HG03025 (cell line): ENCODE data around the gene SH3BP5.
"Not testable (repeated sequence)": the region's sequence is repeated elsewhere in the genome, so short reads cannot be mapped to it uniquely, and the experiment has no call there.

Experiments used
- ATAC-seq: cut with Tn5 transposase; IDR thresholded peaks from one replicate; pipeline ENCODE4 v1.9.1; 2021; ENCODE audit warnings: mild to moderate bottlenecking, moderate library complexity; ENCODE audit not compliant: unreplicated experiment, low FRiP score

The SH3BP5 gene

GRCh38 chr3:15332405-15333098 lies at the start of gene SH3BP5:
TSS of gene SH3BP5 (minus strand) at chr3:15332586. CDS start at chr3:15332408, 178 bp downstream.
- peak; percentile 60 for ATAC-seq

GRCh38 chr3:15380980-15381890 lies 48.8 kb upstream of the SH3BP5 start:
- ATAC-seq, result no peak

- ATAC-seq, result peak; percentile 83
Measured at GRCh38 chr3:15377961-15378791, 45.8 kb upstream of the SH3BP5 start.

- no peak for ATAC-seq
Measured at GRCh38 chr3:15375461-15376000, 43.1 kb upstream of the SH3BP5 start.

GRCh38 chr3:15372918-15373317 lies 40.5 kb upstream of the SH3BP5 start:
- no peak for ATAC-seq

GRCh38 chr3:15368561-15369135 lies 36.3 kb upstream of the SH3BP5 start:
- no peak for ATAC-seq

- no peak for ATAC-seq
Measured at GRCh38 chr3:15367059-15367458, 34.7 kb upstream of the SH3BP5 start.

GRCh38 chr3:15364078-15364477 lies 31.7 kb upstream of the SH3BP5 start:
- not testable (repeated sequence) for ATAC-seq

- ATAC-seq, result peak; percentile 70
Measured at GRCh38 chr3:15361494-15362214, 29.3 kb upstream of the SH3BP5 start.

- peak; percentile 7 for ATAC-seq
Measured at GRCh38 chr3:15360788-15361493, 28.6 kb upstream of the SH3BP5 start.

GRCh38 chr3:15359677-15360397 lies 27.5 kb upstream of the SH3BP5 start:
- no peak for ATAC-seq

GRCh38 chr3:15356651-15357061 lies 24.3 kb upstream of the SH3BP5 start:
- ATAC-seq, result not testable (repeated sequence)

- ATAC-seq, result no peak
Measured at GRCh38 chr3:15356176-15356575, 23.8 kb upstream of the SH3BP5 start.

GRCh38 chr3:15355086-15355485 lies 22.7 kb upstream of the SH3BP5 start:
- no peak for ATAC-seq

GRCh38 chr3:15354485-15354884 lies 22.1 kb upstream of the SH3BP5 start:
- no peak for ATAC-seq

- ATAC-seq, result no peak
Measured at GRCh38 chr3:15350141-15350540, 17.8 kb upstream of the SH3BP5 start.

GRCh38 chr3:15349438-15349837 lies 17.1 kb upstream of the SH3BP5 start:
- not testable (repeated sequence) for ATAC-seq

GRCh38 chr3:15348246-15348645 lies 15.9 kb upstream of the SH3BP5 start:
- no peak for ATAC-seq
